Activated naive CD8-positive, alpha-beta T cell treated with anti-CD3 and anti-CD28 coated beads for 36 hours (primary cell): ENCODE measurements around the gene CRYBB2. TPM values are rescaled to one million over a fixed set of nuclear protein-coding genes. Genes with fewer than 3 reads are reported as not detected.
"Not testable (repeated sequence)": the region's sequence is repeated elsewhere in the genome, so short reads cannot be mapped to it uniquely, and the experiment has no call there.

ENCODE experiments used
- DNase-seq: peaks from one replicate; pipeline ENCODE4 v3.0.0; 2021
- H3K27ac Mint-ChIP-seq: one replicate; pipeline ENCODE4 v1.8.0; 2022; ENCODE audit warnings: mild to moderate bottlenecking, moderate library complexity, mixed read lengths
- H3K27me3 Mint-ChIP-seq: one replicate; pipeline ENCODE4 v1.8.0; 2022; ENCODE audit warnings: mild to moderate bottlenecking, mixed read lengths
- H3K36me3 Mint-ChIP-seq: one replicate; pipeline ENCODE4 v1.8.0; 2021; ENCODE audit warnings: mild to moderate bottlenecking, mixed read lengths
- H3K4me1 Mint-ChIP-seq: one replicate; pipeline ENCODE4 v1.8.0; 2021; ENCODE audit warnings: mixed read lengths
- H3K4me3 Mint-ChIP-seq: one replicate; pipeline ENCODE4 v1.8.0; 2022; ENCODE audit warnings: mild to moderate bottlenecking, moderate library complexity, mixed read lengths
- H3K9me3 Mint-ChIP-seq: one replicate; pipeline ENCODE4 v1.8.0; 2022; ENCODE audit warnings: mixed read lengths
- total RNA-seq, 2 experiments: library from RNA; stranded (reverse); gene quantifications; one replicate each; pipeline ENCODE4 v1.2.3, GENCODE V29; 2021

CRYBB2 gene
- total RNA-seq, 2 experiments from 2014 or later = not detected

- H3K4me1 Mint-ChIP-seq = peaks cover 2% of the 10 kb centered on the region
- DNase-seq = no peak
- H3K4me3 Mint-ChIP-seq = no peak overlapping the region
- H3K27ac Mint-ChIP-seq = no peak overlapping the region
- no peaks in the 10 kb centered on the region for H3K36me3 Mint-ChIP-seq
- H3K9me3 Mint-ChIP-seq = peaks cover 1% of the 10 kb centered on the region
- peaks cover 7% of the 10 kb centered on the region for H3K27me3 Mint-ChIP-seq
Observed at GRCh38 chr22:25208328-25208727, 11.1 kb upstream of the CRYBB2 start.

- no peaks in the 10 kb centered on the region for H3K36me3 Mint-ChIP-seq
- no peak overlapping the region for H3K27ac Mint-ChIP-seq
- H3K27me3 Mint-ChIP-seq = peaks cover 12% of the 10 kb centered on the region
- no peak overlapping the region for H3K4me3 Mint-ChIP-seq
- H3K9me3 Mint-ChIP-seq = peaks cover 4% of the 10 kb centered on the region
- H3K4me1 Mint-ChIP-seq = peaks cover 2% of the 10 kb centered on the region
- DNase-seq = no peak
Observed at GRCh38 chr22:25208743-25209505, 10.5 kb upstream of the CRYBB2 start.

- no peak for DNase-seq
Observed at GRCh38 chr22:25210793-25211192, 8.6 kb upstream of the CRYBB2 start.

GRCh38 chr22:25212337-25212736 is 7.1 kb upstream of the CRYBB2 start:
- Mint-ChIP-seq H3K27ac (no peak overlapping the region), H3K9me3 (peaks cover 4% of the 10 kb centered on the region), H3K27me3 (peaks cover 18% of the 10 kb centered on the region), H3K4me1 (peaks cover 2% of the 10 kb centered on the region), H3K4me3 (no peak overlapping the region), H3K36me3 (no peaks in the 10 kb centered on the region)
- no peak for DNase-seq

More at GRCh38 chr22:25210793-25211192, 8.6 kb upstream of the CRYBB2 start:
- Mint-ChIP-seq H3K4me3 (no peak overlapping the region), H3K9me3 (peaks cover 4% of the 10 kb centered on the region), H3K4me1 (peaks cover 2% of the 10 kb centered on the region), H3K27me3 (peaks cover 14% of the 10 kb centered on the region), H3K27ac (no peak overlapping the region), H3K36me3 (no peaks in the 10 kb centered on the region)

GRCh38 chr22:25213221-25213620 is 6.2 kb upstream of the CRYBB2 start:
- Mint-ChIP-seq H3K9me3 (peaks cover 4% of the 10 kb centered on the region), H3K36me3 (no peaks in the 10 kb centered on the region), H3K27me3 (peaks cover 18% of the 10 kb centered on the region), H3K4me3 (no peak overlapping the region), H3K27ac (no peak overlapping the region), H3K4me1 (peaks cover 2% of the 10 kb centered on the region)
- no peak for DNase-seq

GRCh38 chr22:25216230-25216629 is 3.2 kb upstream of the CRYBB2 start:
- Mint-ChIP-seq H3K36me3 (no peaks in the 10 kb centered on the region), H3K4me3 (no peak overlapping the region), H3K9me3 (peaks cover 4% of the 10 kb centered on the region), H3K27ac (no peak overlapping the region), H3K4me1 (peaks cover 2% of the 10 kb centered on the region), H3K27me3 (peaks cover 18% of the 10 kb centered on the region)
- DNase-seq = no peak

GRCh38 chr22:25219948-25220442 is 556 bp downstream of the CRYBB2 start:
- Mint-ChIP-seq H3K27me3 (peaks cover 10% of the 10 kb centered on the region), H3K4me3 (no peak overlapping the region), H3K27ac (no peak overlapping the region), H3K9me3 (no peaks in the 10 kb centered on the region), H3K36me3 (no peaks in the 10 kb centered on the region), H3K4me1 (no peaks in the 10 kb centered on the region)
- DNase-seq = no peak

GRCh38 chr22:25221790-25222189 is 2.4 kb downstream of the CRYBB2 start:
- DNase-seq = no peak
- Mint-ChIP-seq H3K4me1 (no peaks in the 10 kb centered on the region), H3K36me3 (no peaks in the 10 kb centered on the region), H3K27me3 (peaks cover 4% of the 10 kb centered on the region), H3K4me3 (no peak overlapping the region), H3K9me3 (no peaks in the 10 kb centered on the region), H3K27ac (no peak overlapping the region)

- no peak overlapping the region for H3K27ac Mint-ChIP-seq
- H3K36me3 Mint-ChIP-seq = no peaks in the 10 kb centered on the region
- H3K9me3 Mint-ChIP-seq = no peaks in the 10 kb centered on the region
- no peaks in the 10 kb centered on the region for H3K4me1 Mint-ChIP-seq
- no peak overlapping the region for H3K4me3 Mint-ChIP-seq
- no peak for DNase-seq
- H3K27me3 Mint-ChIP-seq = peaks cover 4% of the 10 kb centered on the region
Observed at GRCh38 chr22:25223269-25223850, 3.9 kb downstream of the CRYBB2 start.

GRCh38 chr22:25228822-25229221 is 9.4 kb downstream of the CRYBB2 start:
- DNase-seq = no peak
- Mint-ChIP-seq H3K4me3 (no peak overlapping the region), H3K4me1 (no peaks in the 10 kb centered on the region), H3K27ac (no peak overlapping the region), H3K36me3 (no peaks in the 10 kb centered on the region), H3K9me3 (no peaks in the 10 kb centered on the region), H3K27me3 (peaks cover 25% of the 10 kb centered on the region)

GRCh38 chr22:25230760-25231159 is 11.3 kb downstream of the CRYBB2 start:
- not testable (repeated sequence) for H3K27ac Mint-ChIP-seq, H3K4me3 Mint-ChIP-seq, H3K9me3 Mint-ChIP-seq, DNase-seq, H3K36me3 Mint-ChIP-seq, H3K4me1 Mint-ChIP-seq
- H3K27me3 Mint-ChIP-seq = peaks cover 41% of the 10 kb centered on the region

GRCh38 chr22:25232301-25232700 is 12.9 kb downstream of the CRYBB2 start:
- Mint-ChIP-seq H3K4me1 (peaks cover 4% of the 10 kb centered on the region), H3K36me3 (no peaks in the 10 kb centered on the region), H3K27me3 (peaks cover 52% of the 10 kb centered on the region), H3K27ac (no peak overlapping the region), H3K4me3 (no peak overlapping the region), H3K9me3 (no peaks in the 10 kb centered on the region)
- DNase-seq = no peak

- DNase-seq = not testable (repeated sequence)
Observed at GRCh38 chr22:25233706-25234105, 14.3 kb downstream of the CRYBB2 start.

GRCh38 chr22:25235547-25236290 is 16.3 kb downstream of the CRYBB2 start:
- Mint-ChIP-seq H3K9me3 (no peaks in the 10 kb centered on the region), H3K36me3 (no peaks in the 10 kb centered on the region), H3K27ac (no peak overlapping the region), H3K27me3 (peaks cover 63% of the 10 kb centered on the region), H3K4me3 (no peak overlapping the region), H3K4me1 (peaks cover 4% of the 10 kb centered on the region)
- DNase-seq = peak; percentile 80

More at GRCh38 chr22:25233706-25234105, 14.3 kb downstream of the CRYBB2 start:
- peaks cover 58% of the 10 kb centered on the region for H3K27me3 Mint-ChIP-seq
- not testable (repeated sequence) for H3K27ac Mint-ChIP-seq, H3K36me3 Mint-ChIP-seq, H3K4me3 Mint-ChIP-seq, H3K4me1 Mint-ChIP-seq, H3K9me3 Mint-ChIP-seq

GRCh38 chr22:25236417-25236816 is 17.0 kb downstream of the CRYBB2 start:
- H3K4me1 Mint-ChIP-seq = peaks cover 4% of the 10 kb centered on the region
- H3K27ac Mint-ChIP-seq = no peak overlapping the region
- H3K27me3 Mint-ChIP-seq = peaks cover 62% of the 10 kb centered on the region
- H3K4me3 Mint-ChIP-seq = no peak overlapping the region
- H3K9me3 Mint-ChIP-seq = no peaks in the 10 kb centered on the region
- no peaks in the 10 kb centered on the region for H3K36me3 Mint-ChIP-seq
- no peak for DNase-seq
